22Rv1 (cell line): Measurements from ENCODE around the gene SORCS2.

Experiments used
- ZFX ChIP-seq: fragments of 450-650 bp; IDR thresholded peaks from 2 replicates; pipeline ENCODE4 v1.6.1; 2017; ENCODE audit warnings: antibody characterized with exemption, borderline replicate concordance
- TF ChIP-seq, protein P1 (sequence below): fragments of 450-650 bp; IDR thresholded peaks from 2 replicates; pipeline ENCODE4 v1.5.1; 2017; ENCODE audit warnings: mild to moderate bottlenecking

DNA sequence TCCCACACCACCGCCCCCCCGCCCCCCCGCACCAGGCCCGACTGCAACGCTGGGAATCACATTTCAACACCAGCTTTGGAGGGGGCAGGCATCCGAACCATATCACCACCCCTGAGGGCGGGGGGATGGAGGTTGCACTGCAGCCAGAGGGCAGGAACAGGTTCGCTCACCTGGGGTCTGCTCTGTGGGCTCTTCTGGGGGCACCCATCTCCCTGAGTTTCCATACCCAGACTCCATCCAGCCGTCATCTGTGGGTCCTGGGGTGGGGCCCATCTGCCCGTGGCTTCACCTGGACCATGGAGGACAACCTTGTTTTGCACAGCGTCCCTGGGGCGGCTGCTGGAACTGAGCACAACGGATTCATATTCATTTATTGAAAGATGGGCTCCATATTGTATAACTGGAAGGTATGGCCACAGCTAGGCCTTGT is 235.5 kb downstream of the SORCS2 start:
- TF ChIP-seq, protein P1, sequence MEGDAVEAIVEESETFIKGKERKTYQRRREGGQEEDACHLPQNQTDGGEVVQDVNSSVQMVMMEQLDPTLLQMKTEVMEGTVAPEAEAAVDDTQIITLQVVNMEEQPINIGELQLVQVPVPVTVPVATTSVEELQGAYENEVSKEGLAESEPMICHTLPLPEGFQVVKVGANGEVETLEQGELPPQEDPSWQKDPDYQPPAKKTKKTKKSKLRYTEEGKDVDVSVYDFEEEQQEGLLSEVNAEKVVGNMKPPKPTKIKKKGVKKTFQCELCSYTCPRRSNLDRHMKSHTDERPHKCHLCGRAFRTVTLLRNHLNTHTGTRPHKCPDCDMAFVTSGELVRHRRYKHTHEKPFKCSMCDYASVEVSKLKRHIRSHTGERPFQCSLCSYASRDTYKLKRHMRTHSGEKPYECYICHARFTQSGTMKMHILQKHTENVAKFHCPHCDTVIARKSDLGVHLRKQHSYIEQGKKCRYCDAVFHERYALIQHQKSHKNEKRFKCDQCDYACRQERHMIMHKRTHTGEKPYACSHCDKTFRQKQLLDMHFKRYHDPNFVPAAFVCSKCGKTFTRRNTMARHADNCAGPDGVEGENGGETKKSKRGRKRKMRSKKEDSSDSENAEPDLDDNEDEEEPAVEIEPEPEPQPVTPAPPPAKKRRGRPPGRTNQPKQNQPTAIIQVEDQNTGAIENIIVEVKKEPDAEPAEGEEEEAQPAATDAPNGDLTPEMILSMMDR: no peak
- TF ChIP-seq ZFX: no peak
